Measurements from ENCODE around the gene NUP107.

GRCh38 chr12:68671179-68671578 lies 15.6 kb upstream of the NUP107 start:
- TF ChIP-seq POLR2AphosphoS5 (IDR thresholded peaks at IDR 0.05) (peak in 2 of 4 donors; percentile 19 to 38), POLR2A (IDR thresholded peaks at IDR 0.05) (no peak), CTCF (IDR thresholded peaks at IDR 0.05) (no peak)

Measured in sigmoid colon (tissue), 4 donors.